GM18951 (cell line): ENCODE data around the gene TRMU.
"Not testable (repeated sequence)": the region's sequence is repeated elsewhere in the genome, so short reads cannot be mapped to it uniquely, and the experiment has no call there.

Source experiments
- POLR2A ChIP-seq: IDR thresholded peaks from 4 replicates; pipeline ENCODE4 v1.6.1; 2011; ENCODE audit warnings: mild to moderate bottlenecking; ENCODE audit not compliant: insufficient read length, insufficient read depth; ENCODE audit errors: extremely low read depth
- in situ Hi-C: fragments of 300-500 bp; cut with MboI; formaldehyde crosslinking; loops from one replicate; pipeline ENCODE4 v1.12.0; 2022; ENCODE audit warnings: low sequenced_read_pairs, mixed read lengths, inconsistent platforms; ENCODE audit not compliant: unreplicated experiment

The TRMU gene

DNA sequence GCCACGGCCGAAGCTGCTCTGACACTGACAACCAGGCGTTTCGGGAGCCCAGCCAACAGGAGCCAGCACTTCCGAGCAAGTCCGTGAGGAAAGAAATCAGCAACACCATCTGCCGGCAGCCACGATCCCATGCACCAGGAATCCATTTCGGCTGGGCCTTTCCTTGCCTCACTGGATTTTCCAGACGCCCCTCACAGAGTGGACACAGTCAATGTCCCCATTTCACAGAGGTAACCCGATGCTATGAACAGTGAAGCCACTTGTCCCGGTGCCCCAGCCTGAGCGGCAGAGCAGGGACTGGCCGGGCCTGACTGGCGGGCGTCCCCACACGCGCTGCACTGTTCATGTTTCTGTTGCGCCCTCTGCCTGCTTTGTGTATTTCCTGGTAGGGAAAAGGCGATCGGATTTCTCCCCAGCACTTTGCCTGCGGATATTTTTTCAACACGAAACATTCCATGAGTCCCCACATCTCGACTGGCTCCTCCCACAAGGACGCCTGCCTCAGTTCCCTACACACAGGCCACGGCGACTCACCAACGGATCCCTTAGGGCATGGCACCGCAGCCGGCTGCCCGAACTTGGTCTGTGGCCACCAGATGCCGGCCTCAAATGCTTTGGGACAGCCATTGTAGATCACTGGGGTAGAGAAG lies 55.3 kb downstream of the TRMU start:
- in situ Hi-C loops = no loop called here
- no peak for TF ChIP-seq POLR2A

DNA sequence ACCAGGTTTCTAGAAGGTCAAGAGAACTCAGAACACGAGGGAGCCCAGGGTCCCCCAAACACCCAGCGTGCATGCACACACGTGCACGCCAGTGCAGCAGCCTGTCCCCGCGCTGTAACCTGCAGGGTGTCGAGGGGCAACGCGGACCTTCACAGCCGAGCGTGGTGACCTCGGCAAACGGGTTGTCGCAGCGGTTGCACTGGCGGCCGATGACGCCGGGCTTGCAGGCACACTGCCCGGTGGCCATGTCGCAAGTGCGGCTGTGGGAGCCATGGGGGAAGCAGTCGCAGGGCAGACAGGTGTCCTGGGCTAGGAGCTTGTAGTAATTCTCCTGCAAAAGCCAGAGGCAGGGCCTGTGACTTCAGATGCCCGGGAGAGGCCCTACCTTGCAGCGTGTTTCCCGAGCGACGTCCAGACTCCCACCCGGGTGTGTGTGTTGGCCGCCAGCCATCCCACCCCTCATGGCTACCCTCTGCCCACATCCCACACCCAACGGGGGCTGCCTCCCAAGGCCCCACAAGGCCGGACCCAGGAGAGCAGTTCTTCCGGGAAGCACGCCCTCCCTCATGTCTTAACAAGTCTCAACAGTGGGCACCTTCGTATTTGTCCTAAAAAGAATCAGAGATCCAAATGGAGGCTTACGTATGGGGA lies 56.1 kb downstream of the TRMU start:
- in situ Hi-C loops = no loop called here
- no peak for TF ChIP-seq POLR2A

DNA sequence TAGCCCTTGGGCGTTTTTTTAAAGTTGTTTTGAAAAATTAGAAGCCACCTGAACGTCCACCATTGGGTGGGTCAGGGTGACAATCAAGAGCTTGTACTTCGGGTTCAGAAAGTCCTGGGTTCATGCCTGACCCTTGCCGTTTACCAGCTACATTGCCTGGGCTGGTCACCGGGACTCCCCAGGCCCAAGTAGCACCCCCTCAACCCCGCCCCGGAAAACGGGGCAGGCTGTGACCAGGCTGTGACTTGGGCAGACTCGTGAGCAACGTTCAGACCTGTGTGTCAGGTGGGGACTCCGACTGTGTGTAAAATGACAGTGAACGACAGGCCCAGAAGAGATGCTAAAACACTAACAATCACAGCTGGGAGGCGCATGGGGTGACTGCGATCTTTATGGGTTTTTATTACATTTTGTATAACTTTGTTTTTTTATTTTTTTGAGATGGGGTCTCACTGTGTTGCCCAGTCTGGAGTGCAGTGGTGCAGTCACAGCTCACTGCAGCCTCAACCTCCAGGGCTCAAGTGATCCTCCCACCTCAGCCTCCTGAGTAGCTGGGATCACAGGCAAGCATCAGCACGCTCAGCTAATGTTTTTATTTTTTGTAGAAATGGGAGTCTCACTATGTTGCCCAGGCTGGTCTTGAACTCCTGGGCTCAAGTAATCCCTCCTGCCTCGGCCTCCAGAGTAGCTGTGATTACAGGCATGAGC lies 56.8 kb downstream of the TRMU start:
- in situ Hi-C loops = no loop called here
- TF ChIP-seq POLR2A = no peak

DNA sequence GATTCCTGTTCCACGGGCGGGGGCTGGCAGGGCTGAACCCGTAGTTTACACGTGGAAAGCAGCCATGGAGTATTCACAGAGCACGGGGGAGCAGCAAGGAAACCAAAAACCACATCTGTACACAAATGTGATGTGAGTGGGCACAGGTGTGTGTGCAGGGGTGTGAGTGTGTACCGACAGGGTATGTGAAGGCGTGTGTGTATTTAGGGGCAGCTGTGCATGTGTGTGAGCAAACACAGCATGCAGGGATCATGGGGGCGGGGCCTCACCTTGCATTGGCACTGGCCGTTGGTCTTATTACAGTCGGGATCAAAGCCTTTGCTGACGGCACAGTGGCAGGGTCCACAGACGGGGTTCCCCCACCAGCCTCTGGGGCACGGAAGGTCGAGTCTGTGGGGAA lies 58.4 kb downstream of the TRMU start:
- in situ Hi-C loops = no loop called here

DNA sequence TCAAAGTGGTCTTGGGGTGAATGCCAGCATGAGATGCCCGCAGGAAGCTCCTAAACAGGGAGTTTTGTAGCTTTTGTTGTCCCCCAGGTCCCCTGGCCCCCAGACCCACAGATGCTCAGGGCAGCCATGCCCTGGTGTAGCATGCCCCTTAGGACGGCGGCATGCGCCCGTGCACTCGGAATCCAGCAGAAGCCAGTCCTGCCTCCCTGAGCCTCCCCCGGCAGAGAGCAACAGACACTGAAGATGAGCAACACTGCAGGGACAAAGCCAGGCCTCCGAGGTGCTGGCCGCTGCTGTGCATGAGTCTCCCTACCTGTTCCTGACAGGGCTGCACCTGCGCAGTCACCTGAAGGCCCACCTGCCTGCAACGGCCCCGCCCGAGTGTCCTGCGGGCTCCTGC lies 59.1 kb downstream of the TRMU start:
- TF ChIP-seq POLR2A = no peak
- in situ Hi-C loops = no loop called here

More for the DNA sequence above, 58.4 kb downstream of the TRMU start:
- no peak for TF ChIP-seq POLR2A

DNA sequence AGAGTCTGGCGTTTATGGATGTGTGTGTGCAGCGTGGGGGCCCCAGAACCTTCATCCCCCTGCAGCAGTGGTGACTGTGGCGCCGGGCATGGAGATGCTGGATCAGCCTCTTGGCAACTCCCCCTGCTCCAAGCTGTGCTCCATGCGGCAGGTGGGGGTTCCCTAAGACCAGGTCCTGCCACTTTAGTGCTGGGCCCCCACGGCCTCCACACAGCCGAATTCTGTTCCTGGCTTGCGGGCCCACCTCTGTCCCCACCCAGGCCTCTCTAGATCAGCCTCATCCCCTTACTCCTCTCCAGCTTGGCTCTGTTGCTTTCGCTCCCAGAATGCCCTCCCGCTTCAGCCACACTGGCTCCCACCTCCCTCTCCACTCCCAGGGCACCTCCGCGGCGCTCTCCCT lies 59.6 kb downstream of the TRMU start:
- no peak for TF ChIP-seq POLR2A
- in situ Hi-C loops = no loop called here

DNA sequence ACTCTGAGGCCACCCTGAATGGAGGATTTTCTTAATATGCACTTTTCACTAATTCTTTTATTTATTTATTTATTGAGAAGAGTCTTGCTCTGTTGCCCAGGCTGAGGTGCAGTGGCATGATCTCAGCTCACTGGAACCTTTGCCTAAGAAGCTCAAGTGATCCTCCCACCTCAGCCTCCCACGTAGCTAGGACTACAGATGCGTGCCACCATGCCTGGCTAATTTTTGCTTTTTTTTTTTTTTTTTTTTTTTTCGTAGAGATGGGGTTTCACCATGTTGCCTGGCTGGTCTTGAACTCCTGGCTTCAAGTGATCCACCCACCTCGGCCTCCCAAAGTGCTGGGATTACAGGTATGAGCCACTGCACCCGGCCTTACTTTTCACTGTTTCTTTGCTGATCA lies 61.5 kb downstream of the TRMU start:
- in situ Hi-C loops = not testable (repeated sequence)

DNA sequence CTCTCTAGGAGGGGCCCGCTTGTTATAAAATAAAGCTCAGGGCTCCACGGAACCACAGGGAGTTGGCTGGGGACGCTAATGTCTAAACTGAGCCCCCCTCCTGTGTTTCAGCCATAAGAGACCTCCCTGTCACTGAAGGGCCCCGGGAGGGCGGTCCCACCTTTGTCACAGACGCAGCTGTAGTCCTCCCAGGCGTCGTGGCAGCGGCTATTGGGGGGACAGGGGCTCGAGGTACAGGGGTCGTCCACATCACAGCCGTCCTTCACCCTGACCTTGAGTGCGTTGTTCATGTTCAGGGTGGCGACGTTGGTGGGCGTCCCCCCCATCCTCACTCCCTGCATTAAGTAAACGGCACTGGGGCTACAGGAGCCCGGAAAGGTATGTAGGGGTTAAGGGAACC lies 62.0 kb downstream of the TRMU start:
- in situ Hi-C loops = no loop called here
- TF ChIP-seq POLR2A = no peak

DNA sequence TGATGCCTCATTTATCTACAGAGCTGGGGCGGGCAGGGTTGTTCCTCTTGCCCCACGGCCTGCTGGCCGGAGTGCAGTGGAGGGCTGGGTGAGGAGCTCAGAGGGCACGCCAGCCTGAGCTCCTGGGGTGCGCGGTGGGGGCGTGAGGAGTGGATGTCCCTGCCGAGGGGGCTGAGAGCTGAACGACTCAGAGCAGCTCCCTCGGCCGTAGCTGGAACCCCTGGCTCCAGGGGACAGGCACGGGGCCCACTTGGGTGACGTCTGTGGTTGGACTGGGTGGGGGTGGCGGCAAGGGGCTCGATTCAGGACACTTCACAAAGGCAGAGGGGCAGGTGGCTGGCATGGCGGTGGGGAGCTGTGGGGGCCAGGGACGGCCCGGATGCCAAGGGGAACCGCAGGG lies 62.4 kb downstream of the TRMU start:
- TF ChIP-seq POLR2A = no peak
- in situ Hi-C loops = no loop called here

DNA sequence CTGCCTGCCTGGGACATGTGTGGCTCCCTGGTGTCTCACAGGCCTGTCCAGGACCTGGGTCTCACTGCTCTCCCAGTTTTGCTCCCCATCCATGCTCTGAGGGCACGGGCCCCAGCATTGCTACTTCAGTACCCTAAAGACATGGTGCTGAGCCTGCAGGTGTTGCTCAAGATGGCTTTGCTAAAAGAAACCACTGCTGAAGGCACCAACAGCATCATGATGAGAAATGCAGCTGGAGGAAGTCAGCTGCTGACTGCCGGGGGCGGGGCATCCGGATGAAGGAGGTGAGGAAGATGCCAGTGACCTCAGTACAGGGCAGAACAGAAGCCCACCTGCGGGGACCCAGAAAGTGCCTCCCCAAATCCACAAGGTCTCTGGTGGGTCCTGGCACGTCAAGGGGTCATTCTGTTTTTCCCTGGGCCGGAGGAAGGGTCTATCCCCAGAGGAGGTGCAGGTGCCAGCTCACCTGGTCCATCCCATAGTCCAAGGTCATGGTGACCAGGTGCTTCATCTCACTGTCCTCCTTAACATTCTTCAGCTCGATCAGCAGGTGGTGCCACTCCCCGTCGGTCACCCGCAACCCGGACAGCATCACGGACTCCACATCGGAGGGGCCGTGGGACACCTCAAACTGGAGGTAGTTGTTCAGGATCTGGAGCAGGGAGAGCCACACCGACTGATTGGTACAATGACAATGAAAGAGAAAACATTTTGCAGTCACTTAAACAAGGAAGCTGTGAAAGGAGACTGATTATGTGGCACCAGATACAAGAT lies 63.9 kb downstream of the TRMU start:
- no peak for TF ChIP-seq POLR2A
- in situ Hi-C loops = no loop called here

DNA sequence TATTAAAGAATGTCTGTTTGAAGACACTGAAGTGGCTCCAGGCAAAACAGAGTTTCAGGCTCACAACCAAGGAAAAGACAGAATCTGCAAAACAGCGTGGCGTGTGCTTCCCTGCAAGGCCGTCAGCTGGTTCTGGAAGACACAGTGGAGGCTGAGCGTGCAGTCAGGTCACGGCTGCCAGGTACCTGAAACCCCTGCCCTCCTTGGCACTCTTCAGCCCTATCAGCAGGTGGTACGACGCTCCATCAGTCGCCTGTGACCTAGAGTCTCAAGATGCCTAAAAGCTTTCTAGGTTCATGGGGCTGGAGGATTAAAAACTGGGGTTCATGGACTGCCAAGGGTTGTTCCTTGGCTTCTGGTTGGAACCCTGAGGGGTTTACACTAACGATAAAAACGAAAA lies 65.9 kb downstream of the TRMU start:
- TF ChIP-seq POLR2A = no peak
- in situ Hi-C loops = no loop called here

DNA sequence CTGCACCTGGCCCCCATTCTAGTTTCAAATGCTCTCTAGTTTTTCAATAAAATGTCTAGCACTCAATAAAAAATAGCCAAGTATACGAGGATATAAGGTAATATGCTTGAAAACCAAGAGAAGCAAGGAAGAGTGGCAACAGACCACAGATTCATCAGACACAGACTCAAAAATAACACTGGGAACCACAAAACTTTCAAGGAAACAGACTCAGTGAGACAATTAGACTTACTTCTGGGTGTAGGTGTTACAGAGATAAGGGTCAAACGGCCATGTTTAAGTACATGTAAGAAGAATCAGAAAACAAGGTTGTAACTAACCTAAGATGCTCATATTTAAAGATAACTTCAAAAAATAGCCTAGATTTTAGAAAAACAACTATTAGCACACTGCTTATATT lies 67.0 kb downstream of the TRMU start:
- in situ Hi-C loops = no loop called here

DNA sequence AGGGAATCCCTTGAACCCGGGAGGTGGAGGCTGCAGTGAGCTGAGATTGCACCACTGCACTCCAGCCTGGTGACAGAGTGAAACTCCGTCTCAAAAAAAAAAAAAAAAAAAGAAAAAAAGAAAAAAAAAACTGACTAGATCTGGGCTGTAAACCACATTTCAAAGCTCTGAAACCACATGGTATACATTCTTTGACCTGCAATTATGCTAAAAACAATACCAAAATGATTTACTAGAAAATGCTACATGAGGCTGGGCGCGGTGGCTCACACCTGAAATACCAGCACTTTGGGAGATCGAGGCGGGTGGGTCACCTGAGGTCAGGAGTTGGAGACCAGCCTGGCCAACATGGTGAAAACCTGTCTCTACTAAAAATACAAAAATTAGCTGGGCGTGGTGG lies 68.4 kb downstream of the TRMU start:
- in situ Hi-C loops = not testable (repeated sequence)

More for the DNA sequence above, 67.0 kb downstream of the TRMU start:
- no peak for TF ChIP-seq POLR2A

DNA sequence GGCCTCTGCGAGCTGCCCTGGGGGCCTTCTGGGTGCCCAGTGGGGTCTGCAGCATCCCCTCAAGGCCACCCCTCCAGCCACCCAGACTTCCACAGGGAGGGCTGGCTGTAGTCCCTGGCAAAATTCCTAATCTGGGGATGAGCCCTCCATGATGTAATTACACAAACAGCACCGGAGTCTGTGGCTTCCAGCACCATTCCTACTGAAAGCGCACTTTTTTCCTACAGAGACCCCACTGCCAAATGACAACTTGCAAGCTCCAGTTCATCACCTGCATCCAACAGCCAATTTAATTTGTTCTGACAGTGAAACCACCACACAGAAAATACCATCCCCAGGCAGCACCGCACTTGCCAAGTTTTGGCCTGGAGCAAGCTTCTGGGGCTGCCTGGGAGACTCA lies 70.4 kb downstream of the TRMU start:
- in situ Hi-C loops = no loop called here
- no peak for TF ChIP-seq POLR2A

DNA sequence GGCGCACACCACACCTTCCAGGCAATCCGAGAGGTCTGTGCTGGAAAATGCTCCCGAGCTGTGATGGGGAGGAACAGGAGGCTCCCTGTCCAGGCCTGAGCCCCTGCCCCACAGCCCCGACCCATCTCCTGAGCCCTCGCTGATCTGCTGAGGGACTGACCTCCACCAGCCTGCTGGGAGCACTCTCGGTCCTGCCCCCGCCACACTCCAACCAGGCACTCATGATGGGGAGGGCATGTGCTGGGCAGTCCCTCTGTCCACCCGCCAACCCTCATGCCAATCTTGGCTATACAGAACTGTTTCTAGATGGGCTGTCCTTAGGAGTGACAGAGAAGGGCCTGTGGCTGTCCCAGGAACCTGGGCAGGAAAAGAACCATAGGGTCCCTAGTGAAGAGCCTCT lies 70.8 kb downstream of the TRMU start:
- TF ChIP-seq POLR2A = no peak
- in situ Hi-C loops = no loop called here
